HG02588 (cell line): Measurements from ENCODE around the gene PLD1.
"Not testable (repeated sequence)": the region's sequence is repeated elsewhere in the genome, so short reads cannot be mapped to it uniquely, and the experiment has no call there.

Source experiments
- ATAC-seq: cut with Tn5 transposase; IDR thresholded peaks from one replicate; pipeline ENCODE4 v1.9.1; 2021; ENCODE audit warnings: mild to moderate bottlenecking, moderate library complexity; ENCODE audit not compliant: unreplicated experiment

Gene PLD1

DNA sequence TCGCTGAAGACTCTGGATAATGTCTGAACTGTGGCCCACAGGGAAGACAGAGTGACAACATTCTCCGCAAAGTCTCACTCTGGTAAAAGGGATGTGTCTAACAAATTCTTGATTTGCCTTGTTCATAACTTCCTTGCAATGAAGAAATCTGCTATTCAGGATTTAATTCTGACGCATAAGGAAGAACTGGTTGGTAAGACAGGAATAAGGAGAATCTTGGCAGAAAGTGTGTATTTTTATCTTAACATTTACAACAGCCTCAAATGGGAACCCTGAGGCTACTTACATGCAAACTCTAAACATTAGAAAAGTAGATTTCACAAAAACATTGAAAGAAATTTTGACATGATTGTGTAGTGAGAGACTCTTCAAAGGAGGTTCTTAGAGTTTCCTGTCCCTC lies 10.8 kb upstream of the PLD1 start:
- no peak for ATAC-seq

DNA sequence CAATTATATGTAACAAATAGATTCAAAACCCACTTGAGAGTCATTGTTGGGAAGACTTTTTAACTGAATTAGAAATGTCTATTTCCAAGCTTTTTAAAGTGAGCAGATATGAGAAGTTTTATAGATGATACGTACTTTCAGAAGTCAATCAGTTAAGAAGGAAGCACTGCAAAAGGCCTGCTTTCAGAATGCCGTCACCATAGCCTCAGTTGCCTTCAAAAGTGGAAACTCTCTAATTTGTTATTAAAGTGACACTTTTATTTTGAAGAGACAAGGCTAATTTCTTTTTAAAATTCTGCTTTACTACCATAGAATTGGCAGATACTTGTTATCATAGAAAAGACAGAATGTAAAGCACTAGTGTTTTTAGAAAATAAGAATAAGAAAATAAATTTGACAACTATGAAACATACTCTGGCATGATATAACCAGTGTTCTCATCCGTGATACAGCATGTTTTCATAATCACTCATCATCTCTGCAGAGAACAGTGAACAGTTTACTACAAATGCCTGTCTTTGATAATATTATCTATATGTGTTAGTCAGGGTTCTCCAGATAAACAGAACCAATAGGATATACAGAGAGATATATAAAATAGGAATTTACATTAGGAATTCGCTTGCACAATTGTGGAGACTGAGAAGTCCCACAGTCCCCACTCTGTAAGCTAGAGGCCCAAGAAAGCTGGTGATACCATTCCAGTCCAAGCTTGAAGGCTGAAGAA lies 7.0 kb upstream of the PLD1 start:
- ATAC-seq: no peak

GRCh38 chr3:171815973-171816595 lies 5.8 kb upstream of the PLD1 start:
- ATAC-seq: no peak

- not testable (repeated sequence) for ATAC-seq
Observed at GRCh38 chr3:171814662-171815061, 4.4 kb upstream of the PLD1 start.

DNA sequence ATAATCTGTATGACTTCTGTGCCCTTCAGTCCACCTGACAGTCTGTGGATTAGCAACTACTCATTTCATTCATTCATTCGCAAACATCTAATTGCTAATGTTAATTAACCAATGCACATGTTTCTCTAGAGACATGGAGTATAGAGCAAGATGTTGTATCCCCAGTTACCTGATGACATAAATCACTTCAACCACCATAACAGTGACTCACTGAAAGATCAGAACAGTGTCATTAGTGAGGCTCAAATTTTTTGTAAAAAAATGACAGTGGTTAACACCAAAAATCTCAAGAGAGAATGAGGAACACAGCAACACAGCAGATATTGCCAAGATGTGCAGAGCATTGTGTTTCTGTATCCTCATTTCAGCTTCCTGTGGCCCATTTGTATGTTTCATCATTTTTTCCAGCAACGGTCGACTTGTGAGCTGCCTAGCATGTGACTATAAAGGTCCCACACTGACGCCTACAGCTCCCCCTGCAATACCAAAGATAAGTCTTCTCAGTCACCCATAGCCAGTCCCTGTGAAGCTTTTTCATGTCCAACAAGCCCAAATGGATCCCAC lies 3.7 kb upstream of the PLD1 start:
- no peak for ATAC-seq

DNA sequence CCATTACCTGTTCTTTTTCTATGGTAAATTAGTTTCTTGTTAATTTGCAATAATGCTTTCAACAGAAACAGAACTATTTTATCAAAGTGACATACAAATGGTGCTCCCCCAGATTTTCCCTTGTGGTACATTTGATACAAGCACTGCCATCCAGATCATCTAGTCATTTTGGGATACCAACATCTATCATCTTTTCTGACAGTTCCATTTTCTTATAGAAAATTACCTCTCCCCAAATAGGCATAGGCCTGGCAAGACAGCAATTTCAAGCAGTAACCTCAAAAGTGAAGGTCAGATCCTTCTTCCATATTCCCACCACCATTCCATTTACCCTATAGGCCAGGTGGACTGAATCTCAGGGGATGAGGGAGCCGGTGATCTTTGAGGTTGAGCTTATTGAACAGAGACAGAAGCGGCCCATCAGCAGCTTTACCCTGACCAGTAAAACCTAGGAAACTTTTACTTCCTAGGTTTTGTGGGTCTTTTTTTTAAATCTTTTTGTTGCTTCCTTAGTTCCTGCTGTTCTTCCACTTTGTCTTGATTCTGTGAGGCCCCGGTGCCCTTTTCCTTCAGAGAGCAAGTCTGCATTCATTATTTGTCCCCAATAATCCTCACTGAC lies 3.1 kb upstream of the PLD1 start:
- no peak for ATAC-seq

GRCh38 chr3:171812811-171813210 lies 2.5 kb upstream of the PLD1 start:
- ATAC-seq: no peak

DNA sequence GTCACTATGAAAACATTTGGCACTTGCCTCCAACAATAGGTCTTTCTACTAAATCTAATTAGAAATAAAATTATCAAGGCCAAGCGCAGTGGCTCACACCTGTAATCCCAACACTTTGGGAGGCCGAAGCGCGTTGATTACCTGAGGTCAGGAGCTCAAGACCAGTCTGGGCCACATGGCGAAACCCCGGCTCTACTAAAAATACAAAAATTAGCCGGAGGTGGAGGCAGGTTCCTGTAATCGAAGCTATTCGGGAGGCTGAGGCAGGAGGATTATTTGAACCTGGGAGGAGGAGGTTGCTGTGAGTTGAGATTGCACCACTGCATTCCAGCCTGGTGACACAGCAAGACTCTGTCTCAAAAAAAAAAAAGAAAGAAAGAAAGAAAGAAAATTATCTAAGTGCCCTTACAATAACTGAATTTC lies 1.6 kb upstream of the PLD1 start:
- no peak for ATAC-seq

DNA sequence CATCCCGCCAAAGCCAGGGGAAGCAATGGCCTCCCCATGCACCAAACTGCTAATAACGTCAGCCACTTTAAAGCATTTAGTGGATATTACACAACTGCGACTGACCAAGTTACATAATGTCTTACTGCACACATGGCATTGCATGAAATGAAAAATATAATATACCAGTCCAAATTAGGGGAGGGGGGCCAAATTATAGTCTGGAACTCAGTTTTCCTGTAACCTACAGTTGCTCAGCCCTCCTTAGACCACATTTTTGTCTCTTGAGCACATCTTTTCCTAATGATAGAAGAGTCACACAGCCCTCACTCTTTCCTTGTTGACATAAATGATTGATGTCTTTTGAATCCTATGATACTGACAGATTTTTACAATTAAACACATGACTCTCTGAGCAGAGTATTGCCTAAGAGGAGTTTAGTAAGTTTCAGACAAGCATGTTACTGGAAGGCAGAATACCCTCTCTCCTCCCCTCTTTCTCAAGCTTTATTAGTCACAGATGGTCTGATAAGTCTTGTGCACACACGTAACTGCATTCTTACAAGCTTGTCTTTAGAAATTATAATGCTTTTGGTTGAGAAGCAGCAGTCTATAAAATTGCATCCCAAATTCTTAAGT lies 1.1 kb upstream of the PLD1 start:
- no peak for ATAC-seq

GRCh38 chr3:171810629-171811294 lies 479 bp upstream of the PLD1 start:
- ATAC-seq: no peak

GRCh38 chr3:171809611-171809860 lies 747 bp downstream of the PLD1 start:
- peak; percentile 32 for ATAC-seq

GRCh38 chr3:171807806-171808205 lies 2.5 kb downstream of the PLD1 start:
- no peak for ATAC-seq

DNA sequence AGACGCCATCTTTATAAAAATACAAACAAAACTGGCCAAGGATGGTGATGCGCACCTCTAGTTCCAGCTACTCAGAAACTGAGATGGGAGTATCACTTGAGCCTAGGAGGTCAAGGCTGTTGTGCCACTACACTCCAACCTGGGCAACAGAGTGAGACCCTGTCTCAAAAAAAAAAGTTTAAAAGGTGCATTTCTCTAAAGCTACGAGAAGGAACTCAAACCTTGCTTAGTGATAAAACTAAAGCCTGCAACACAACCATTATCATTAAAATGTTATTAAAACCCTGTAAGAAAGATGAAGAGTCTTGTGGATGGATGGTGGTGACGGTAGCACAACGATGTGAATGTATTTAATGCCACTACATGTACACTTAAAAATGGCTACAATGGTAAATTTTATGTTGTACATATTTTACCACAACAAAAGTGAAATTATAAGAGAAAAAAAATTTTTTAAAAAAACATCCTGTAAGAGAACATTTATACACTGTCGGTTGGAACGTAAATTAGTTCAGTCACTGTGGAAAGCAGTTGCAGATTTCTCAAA lies 3.1 kb downstream of the PLD1 start:
- ATAC-seq: no peak

DNA sequence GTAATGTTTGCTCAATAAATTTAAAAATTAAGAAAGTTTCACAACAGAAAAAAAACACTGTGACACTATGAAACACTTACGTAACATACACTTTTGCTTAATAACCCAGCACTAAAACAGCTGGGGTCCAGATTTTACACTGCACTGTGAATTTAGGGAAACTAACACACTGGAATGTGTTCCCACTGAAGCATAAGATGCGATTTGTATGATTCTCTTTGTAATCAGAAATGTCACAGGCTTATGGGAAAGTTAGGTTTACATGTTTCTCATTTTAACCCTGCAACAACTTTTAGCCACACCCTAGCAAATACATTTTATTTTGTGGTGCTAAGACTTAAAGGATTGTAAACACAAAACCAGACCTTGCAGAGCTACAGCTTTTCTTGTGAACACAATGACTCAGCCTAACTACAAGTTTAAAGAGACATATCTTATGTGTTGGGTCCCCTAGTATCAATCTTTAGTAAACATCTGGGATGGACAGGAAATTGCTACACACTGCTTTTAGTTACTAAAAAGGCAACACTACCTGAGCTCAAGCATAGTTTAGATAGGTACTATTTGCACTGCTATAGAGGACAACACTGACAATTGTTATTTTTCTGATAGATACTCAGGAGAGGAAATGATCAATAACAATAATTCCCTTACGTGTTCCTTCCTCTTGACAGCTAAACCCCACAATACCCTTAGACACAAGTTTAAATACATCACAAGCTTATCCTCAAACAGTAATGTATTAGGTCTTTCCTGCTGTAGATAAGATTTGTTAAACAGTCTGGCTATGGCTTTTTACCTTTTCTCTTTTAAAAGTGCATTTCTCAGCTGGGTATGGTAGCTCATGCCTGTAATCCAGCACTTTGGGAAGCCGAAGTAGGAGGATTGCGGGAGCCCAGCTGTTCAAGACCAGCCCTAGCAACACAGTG lies 3.8 kb downstream of the PLD1 start:
- no peak for ATAC-seq

- no peak for ATAC-seq
Observed at GRCh38 chr3:171805687-171806086, 4.6 kb downstream of the PLD1 start.

- ATAC-seq: no peak
Observed at GRCh38 chr3:171804618-171805389, 5.5 kb downstream of the PLD1 start.

DNA sequence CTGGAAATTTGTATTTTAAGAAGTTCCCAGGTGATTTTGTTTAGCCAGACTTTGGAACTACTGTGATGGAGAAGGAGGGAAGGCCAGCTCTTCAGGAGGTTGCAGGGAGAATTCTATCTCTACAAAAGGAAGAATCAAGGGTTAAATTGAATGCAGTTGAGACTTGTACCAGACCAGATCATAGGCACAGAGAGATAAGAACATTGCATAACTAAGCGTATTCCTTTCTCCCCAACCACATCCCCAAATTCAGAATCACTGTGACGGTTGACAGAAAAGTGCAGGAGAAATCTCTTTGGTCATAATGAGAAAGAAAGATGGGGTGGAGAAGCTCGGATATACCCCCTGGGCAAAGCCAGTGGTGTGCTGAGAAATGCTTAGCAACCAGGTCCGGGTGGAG lies 7.2 kb downstream of the PLD1 start:
- ATAC-seq: no peak

- no peak for ATAC-seq
Observed at GRCh38 chr3:171802590-171802956, 7.7 kb downstream of the PLD1 start.
